Astrocyte (in vitro differentiated cells and primary cell): ENCODE results near the gene MT1HL1. TPM values are rescaled to one million over a fixed set of nuclear protein-coding genes. Genes with fewer than 3 reads are reported as not detected.

Source experiments
- DNase-seq: peaks from one replicate; pipeline ENCODE4 v3.0.0-alpha.2; 2010; ENCODE audit warnings: low read depth
- FAIRE-seq: peaks from 2 replicates; lab custom pipeline; 2011; peaks lifted over from hg19 to GRCh38; lab: Jason Lieb, UNC
- H2AFZ ChIP-seq: 2 replicates; pipeline ENCODE4 v1.6.0; 2012; ENCODE audit warnings: low read depth, low read length, inconsistent platforms
- H3K27ac ChIP-seq: 2 replicates; pipeline ENCODE4 v1.5.1; 2011; ENCODE audit warnings: low read depth, low read length, inconsistent platforms
- H3K27me3 ChIP-seq: 2 replicates; pipeline ENCODE4 v1.6.0; 2011; ENCODE audit warnings: low read length, inconsistent platforms; ENCODE audit not compliant: insufficient read depth
- H3K36me3 ChIP-seq: 2 replicates; pipeline ENCODE4 v1.5.1; 2011; ENCODE audit warnings: low read length, inconsistent platforms; ENCODE audit not compliant: insufficient read depth
- H3K4me1 ChIP-seq: 2 replicates; pipeline ENCODE4 v1.5.1; 2011; ENCODE audit warnings: low read length, inconsistent platforms; ENCODE audit not compliant: insufficient read depth
- H3K4me2 ChIP-seq: 2 replicates; pipeline ENCODE4 v1.6.0; 2012; ENCODE audit warnings: low read length, inconsistent platforms
- H3K4me3 ChIP-seq: 2 replicates; pipeline ENCODE4 v1.5.1; 2011; ENCODE audit warnings: low read depth, mild to moderate bottlenecking, low read length, inconsistent platforms; ENCODE audit not compliant: insufficient read depth
- H3K79me2 ChIP-seq: 2 replicates; pipeline ENCODE4 v1.6.0; 2012; ENCODE audit warnings: mild to moderate bottlenecking, low read length, inconsistent platforms; ENCODE audit not compliant: insufficient read depth
- H3K9ac ChIP-seq: 2 replicates; pipeline ENCODE4 v1.6.0; 2012; ENCODE audit warnings: mild to moderate bottlenecking, low read length, inconsistent platforms
- H3K9me3 ChIP-seq: 2 replicates; pipeline ENCODE4 v1.5.1; 2012; ENCODE audit warnings: low read depth, mild to moderate bottlenecking, low read length, inconsistent platforms; ENCODE audit not compliant: insufficient read depth
- H4K20me1 ChIP-seq: 2 replicates; pipeline ENCODE4 v1.6.0; 2012; ENCODE audit warnings: low read length, inconsistent platforms; ENCODE audit not compliant: insufficient read depth
- H3K27ac Mint-ChIP-seq: one replicate; pipeline ENCODE4 v1.8.0; 2021; ENCODE audit warnings: mild to moderate bottlenecking, mixed read lengths; ENCODE audit not compliant: unreplicated experiment
- H3K27me3 Mint-ChIP-seq: one replicate; pipeline ENCODE4 v1.8.0; 2021; ENCODE audit warnings: low read depth, mixed read lengths; ENCODE audit not compliant: unreplicated experiment
- H3K36me3 Mint-ChIP-seq: one replicate; pipeline ENCODE4 v1.8.0; 2021; ENCODE audit warnings: low read depth, mixed read lengths; ENCODE audit not compliant: unreplicated experiment
- H3K4me1 Mint-ChIP-seq: one replicate; pipeline ENCODE4 v1.8.0; 2021; ENCODE audit warnings: low read depth, mixed read lengths; ENCODE audit not compliant: unreplicated experiment
- H3K4me3 Mint-ChIP-seq: one replicate; pipeline ENCODE4 v1.8.0; 2021; ENCODE audit warnings: mild to moderate bottlenecking, moderate library complexity, mixed read lengths; ENCODE audit not compliant: unreplicated experiment
- H3K9me3 Mint-ChIP-seq: one replicate; pipeline ENCODE4 v1.8.0; 2021; ENCODE audit warnings: mild to moderate bottlenecking, mixed read lengths; ENCODE audit not compliant: unreplicated experiment
- CTCF ChIP-seq: IDR thresholded peaks from 2 replicates; pipeline ENCODE4 v1.5.1; 2011; ENCODE audit warnings: low read depth, mild to moderate bottlenecking, inconsistent platforms, low read length, moderate library complexity; ENCODE audit not compliant: insufficient read depth
- EZH2 ChIP-seq: IDR thresholded peaks from 2 replicates; pipeline ENCODE4 v1.6.1; 2012; ENCODE audit warnings: mild to moderate bottlenecking, low read length, inconsistent platforms; ENCODE audit not compliant: insufficient read depth
- total RNA-seq: library from RNA; stranded (reverse); gene quantifications from 2 replicates; pipeline ENCODE4 v1.2.1, GENCODE V29; 2021

Gene MT1HL1
- total RNA-seq, 1 donor from 2014 or later: not detected

- Mint-ChIP-seq H3K27ac (no peak overlapping the region), H3K4me3 (no peak overlapping the region), H3K36me3 (no peaks in the 10 kb centered on the region), H3K9me3 (peaks cover 13% of the 10 kb centered on the region), H3K4me1 (no peaks in the 10 kb centered on the region), H3K27me3 (no peaks in the 10 kb centered on the region)
- no peaks in the 10 kb centered on the region for H3K79me2 ChIP-seq
- no peaks in the 10 kb centered on the region for H3K27me3 ChIP-seq
- no peaks in the 10 kb centered on the region for H3K9me3 ChIP-seq
- no peaks in the 10 kb centered on the region for H3K36me3 ChIP-seq
- no peak overlapping the region for H3K9ac ChIP-seq
- FAIRE-seq: no peak
- DNase-seq: no peak
- no peaks in the 10 kb centered on the region for H3K4me1 ChIP-seq
- H3K4me3 ChIP-seq: no peak overlapping the region
- no peak overlapping the region for H3K27ac ChIP-seq
- no peak overlapping the region for H3K4me2 ChIP-seq
- H4K20me1 ChIP-seq: no peaks in the 10 kb centered on the region
- no peak overlapping the region for H2AFZ ChIP-seq
- TF ChIP-seq CTCF (no peak), EZH2 (no peak)
Measured at GRCh38 chr1:236994450-236994849, 9.8 kb downstream of the MT1HL1 start.

DNA sequence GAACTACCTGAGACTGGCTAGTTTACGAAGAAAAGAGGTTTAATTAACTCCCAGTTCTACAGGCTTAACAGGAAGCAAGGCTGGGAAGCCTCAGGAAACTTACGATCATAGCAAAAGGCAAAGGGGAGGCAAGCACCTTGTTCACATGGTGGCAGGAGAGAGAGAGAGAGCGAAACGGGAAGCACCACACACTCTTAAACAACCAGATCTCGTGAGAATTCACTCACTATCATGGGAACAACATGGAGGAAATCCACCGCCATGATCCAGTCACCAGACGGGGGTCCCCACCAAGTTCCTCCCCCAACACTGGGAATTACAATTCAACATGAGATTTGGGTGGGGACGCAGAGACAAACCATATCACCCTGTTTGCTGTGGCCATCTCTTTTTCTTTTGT lies 11.8 kb downstream of the MT1HL1 start:
- no peaks in the 10 kb centered on the region for H3K79me2 ChIP-seq
- H3K27ac ChIP-seq: no peak overlapping the region
- DNase-seq: no peak
- H3K4me2 ChIP-seq: no peak overlapping the region
- H4K20me1 ChIP-seq: no peaks in the 10 kb centered on the region
- Mint-ChIP-seq H3K27ac (no peak overlapping the region), H3K4me3 (no peak overlapping the region), H3K4me1 (no peaks in the 10 kb centered on the region), H3K36me3 (no peaks in the 10 kb centered on the region), H3K9me3 (peaks cover 15% of the 10 kb centered on the region), H3K27me3 (no peaks in the 10 kb centered on the region)
- TF ChIP-seq CTCF (no peak), EZH2 (no peak)
- H3K36me3 ChIP-seq: no peaks in the 10 kb centered on the region
- H2AFZ ChIP-seq: no peak overlapping the region
- H3K4me1 ChIP-seq: no peaks in the 10 kb centered on the region
- no peak overlapping the region for H3K4me3 ChIP-seq
- H3K9me3 ChIP-seq: no peaks in the 10 kb centered on the region
- no peaks in the 10 kb centered on the region for H3K27me3 ChIP-seq
- no peak overlapping the region for H3K9ac ChIP-seq
- no peak for FAIRE-seq

- FAIRE-seq (no peak), DNase-seq (no peak)
- H3K36me3 ChIP-seq: no peaks in the 10 kb centered on the region
- Mint-ChIP-seq H3K36me3 (no peaks in the 10 kb centered on the region), H3K27me3 (peaks cover under 1% of the 10 kb centered on the region), H3K9me3 (peaks cover 12% of the 10 kb centered on the region), H3K27ac (no peak overlapping the region), H3K4me1 (no peaks in the 10 kb centered on the region), H3K4me3 (no peak overlapping the region)
- H3K27me3 ChIP-seq: no peaks in the 10 kb centered on the region
- H3K4me2 ChIP-seq: no peak overlapping the region
- no peaks in the 10 kb centered on the region for H3K9me3 ChIP-seq
- H4K20me1 ChIP-seq: no peaks in the 10 kb centered on the region
- TF ChIP-seq EZH2 (no peak), CTCF (no peak)
- no peaks in the 10 kb centered on the region for H3K4me1 ChIP-seq
- H3K27ac ChIP-seq: no peak overlapping the region
- no peak overlapping the region for H3K9ac ChIP-seq
- no peak overlapping the region for H3K4me3 ChIP-seq
- no peak overlapping the region for H2AFZ ChIP-seq
- H3K79me2 ChIP-seq: no peaks in the 10 kb centered on the region
Measured at GRCh38 chr1:236990052-236990445, 14.2 kb downstream of the MT1HL1 start.
